ENCODE data around the gene CHST11. TPM values are rescaled to one million over a fixed set of nuclear protein-coding genes. Genes with fewer than 3 reads are reported as not detected.

Gene CHST11
- total and polyA plus RNA-seq, 2 of the 4 experiments (the other 2 are of a cell fraction) = 1.4 to 2.7 TPM

DNA sequence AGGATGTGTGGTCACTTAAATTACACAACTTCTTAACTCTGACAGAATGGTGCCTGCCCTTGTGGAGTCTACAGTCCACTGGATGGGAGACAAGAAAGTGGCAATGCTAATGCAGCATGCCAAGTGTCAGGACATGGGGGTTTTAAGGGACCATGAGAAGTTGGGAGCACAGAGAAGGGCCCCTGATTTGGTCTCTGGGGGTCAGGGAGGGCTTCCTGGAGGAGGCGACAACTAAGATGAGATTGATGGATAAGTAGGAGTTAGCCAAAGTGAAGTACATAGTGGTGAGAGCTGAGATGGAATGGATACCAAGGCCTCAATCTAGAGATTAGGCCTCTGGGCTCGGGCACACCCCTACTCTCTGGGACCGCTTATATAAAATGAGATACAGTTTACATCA is 236.7 kb downstream of the CHST11 start:
- intact Hi-C loops (cut with micrococcal nuclease) (no loop called here), dilution Hi-C loops (cut with HindIII; ENCODE audit: low sequenced_read_pairs, unreplicated experiment) (no loop called here), in situ Hi-C loops (cut with MboI; ENCODE audit: low sequenced_read_pairs) (no loop called here)
- Histone ChIP-seq H3K79me1 (ENCODE audit: low read depth in 1 of 2, low read length in 2 of 2) (no peaks in the 10 kb centered on the region), H3K56ac (ENCODE audit: extremely low read depth, insufficient read depth, low read length) (no peak overlapping the region), H3K23ac (ENCODE audit: low read depth, low read length) (no peak overlapping the region), H3K4me1 (ENCODE audit: control insufficient read depth, insufficient read depth, low read length) (peaks cover 4% of the 10 kb centered on the region; the same call in 1 of the 2 replicates), H3K9me3 (ENCODE audit: control insufficient read depth, insufficient read depth, low read length) (no peaks in the 10 kb centered on the region), H2BK5ac (ENCODE audit: low read depth, low read length, poor library complexity, severe bottlenecking) (no peak overlapping the region), H2BK15ac (ENCODE audit: low read depth, low read length) (no peak overlapping the region), H3K9me1 (ENCODE audit: insufficient read depth, low read length) (peaks cover 9% of the 10 kb centered on the region; the same call in 1 of the 2 replicates), H2AK5ac (ENCODE audit: low read depth, low read length) (no peak overlapping the region), H3K4ac (ENCODE audit: low read depth, low read length) (no peak overlapping the region), H4K5ac (ENCODE audit: low read depth, low read length) (no peak overlapping the region), H2BK120ac (ENCODE audit: low read depth, low read length) (no peak overlapping the region), H3K18ac (ENCODE audit: low read depth, low read length) (no peak overlapping the region), H3K9ac (ENCODE audit: low read depth, low read length) (no peak overlapping the region), H4K8ac (ENCODE audit: low read depth in 2 of 2, low read length in 2 of 2) (no peak overlapping the region), H3K4me2 (ENCODE audit: low read depth, low read length) (no peak overlapping the region), H3K4me3 (ENCODE audit: insufficient read depth, low read depth, low read length) (no peak overlapping the region), H2BK20ac (ENCODE audit: low read depth, low read length) (no peak overlapping the region), H3K14ac (replicated peaks; ENCODE audit: low read depth, low read length) (no peak overlapping the region), H4K20me1 (ENCODE audit: insufficient read depth, low read length) (no peaks in the 10 kb centered on the region), H2AFZ (replicated peaks; ENCODE audit: low read length, poor library complexity) (no peak overlapping the region), H4K91ac (ENCODE audit: insufficient read depth, low read depth, low read length) (no peak overlapping the region), H3K36me3 (ENCODE audit: control insufficient read depth, insufficient read depth, low read length) (no peaks in the 10 kb centered on the region), H3K27ac (ENCODE audit: insufficient read depth, low read length) (no peak overlapping the region), H3K27me3 (ENCODE audit: control insufficient read depth, insufficient read depth, low read length) (peaks cover 4% of the 10 kb centered on the region; the same call in 1 of the 2 replicates), H2AK9ac (replicated peaks; ENCODE audit: low read depth, low read length, poor library complexity) (no peak overlapping the region)
- BruUV-seq (replicated peaks) = no TSS peak
- no peak for TF ChIP-seq ELK1 (IDR thresholded peaks at IDR 0.05; ENCODE audit: borderline replicate concordance, low read depth, low read length)
- no peak for TF ChIP-seq USF2 (IDR thresholded peaks at IDR 0.05; ENCODE audit: low read depth, low read length)
- no peak for TF ChIP-seq RAD21 (IDR thresholded peaks at IDR 0.05; ENCODE audit: low read length)
- TF ChIP-seq SMC3 (IDR thresholded peaks at IDR 0.05; ENCODE audit: low read depth, low read length) = no peak
- no peak for TF ChIP-seq MXI1 (IDR thresholded peaks at IDR 0.05; ENCODE audit: borderline replicate concordance, low read depth, low read length)
- TF ChIP-seq NFE2L2 (IDR thresholded peaks at IDR 0.05; ENCODE audit: low read depth, low read length) = no peak
- no peak for TF ChIP-seq CHD1 (IDR thresholded peaks at IDR 0.05; ENCODE audit: low read depth, low read length)
- no peak for TF ChIP-seq MAZ (IDR thresholded peaks at IDR 0.05; ENCODE audit: borderline replicate concordance, low read depth, low read length)
- TF ChIP-seq MAFK (IDR thresholded peaks at IDR 0.05; ENCODE audit: low read depth, low read length) = no peak
- TF ChIP-seq FOS (IDR thresholded peaks at IDR 0.05; ENCODE audit: low read depth, low read length) = no peak
- TF ChIP-seq POLR2A (IDR thresholded peaks at IDR 0.05; ENCODE audit: low read depth, low read length) = no peak
- TF ChIP-seq CEBPB (IDR thresholded peaks at IDR 0.05; ENCODE audit: low read depth, low read length) = no peak
- no peak for TF ChIP-seq RFX5 (IDR thresholded peaks at IDR 0.05; ENCODE audit: low read depth, low read length)
- TF ChIP-seq, protein P1, sequence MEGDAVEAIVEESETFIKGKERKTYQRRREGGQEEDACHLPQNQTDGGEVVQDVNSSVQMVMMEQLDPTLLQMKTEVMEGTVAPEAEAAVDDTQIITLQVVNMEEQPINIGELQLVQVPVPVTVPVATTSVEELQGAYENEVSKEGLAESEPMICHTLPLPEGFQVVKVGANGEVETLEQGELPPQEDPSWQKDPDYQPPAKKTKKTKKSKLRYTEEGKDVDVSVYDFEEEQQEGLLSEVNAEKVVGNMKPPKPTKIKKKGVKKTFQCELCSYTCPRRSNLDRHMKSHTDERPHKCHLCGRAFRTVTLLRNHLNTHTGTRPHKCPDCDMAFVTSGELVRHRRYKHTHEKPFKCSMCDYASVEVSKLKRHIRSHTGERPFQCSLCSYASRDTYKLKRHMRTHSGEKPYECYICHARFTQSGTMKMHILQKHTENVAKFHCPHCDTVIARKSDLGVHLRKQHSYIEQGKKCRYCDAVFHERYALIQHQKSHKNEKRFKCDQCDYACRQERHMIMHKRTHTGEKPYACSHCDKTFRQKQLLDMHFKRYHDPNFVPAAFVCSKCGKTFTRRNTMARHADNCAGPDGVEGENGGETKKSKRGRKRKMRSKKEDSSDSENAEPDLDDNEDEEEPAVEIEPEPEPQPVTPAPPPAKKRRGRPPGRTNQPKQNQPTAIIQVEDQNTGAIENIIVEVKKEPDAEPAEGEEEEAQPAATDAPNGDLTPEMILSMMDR (conservative IDR thresholded peaks at IDR 0.05; ENCODE audit: low read depth, low read length) = no peak
- ATAC-seq (ENCODE audit: low read depth) (no peak), DNase-seq (no peak)
- ChIA-PET POLR2A (ENCODE audit: unreplicated experiment) (no interaction called here), CTCF (interaction anchor here (1.1 kb wide), 1 partner anchor 312 kb away, joined by 3 read pairs; no protein-coding TSS in a partner anchor)
- WGBS, 2 experiments (ENCODE audit: extremely low coverage in 2 of 2, insufficient read length in 1 of 2) = no CpG with 5 or more reads among the region's 3 CpGs
